RPMI8226 (cell line): ENCODE measurements around the gene AFF4.

Source experiments
- DNase-seq: peaks from one replicate; pipeline ENCODE4 v3.0.0-alpha.2; 2015

The AFF4 gene

GRCh38 chr5:132853790-132854189 lies 109.6 kb downstream of the AFF4 start:
- DNase-seq, result no peak

GRCh38 chr5:132853323-132853722 lies 110.1 kb downstream of the AFF4 start:
- no peak for DNase-seq

- no peak for DNase-seq
These were observed 113.4 kb downstream of the AFF4 start for GRCh38 chr5:132850066-132850465.

- no peak for DNase-seq
These were observed 114.1 kb downstream of the AFF4 start for GRCh38 chr5:132849347-132849746.

GRCh38 chr5:132848270-132848669 lies 115.2 kb downstream of the AFF4 start:
- no peak for DNase-seq

GRCh38 chr5:132841305-132841704 lies 122.1 kb downstream of the AFF4 start:
- DNase-seq, result no peak

- DNase-seq, result no peak
These were observed 122.5 kb downstream of the AFF4 start for GRCh38 chr5:132840896-132841295.

GRCh38 chr5:132840313-132840712 lies 123.1 kb downstream of the AFF4 start:
- no peak for DNase-seq

- no peak for DNase-seq
These were observed 123.8 kb downstream of the AFF4 start for GRCh38 chr5:132839426-132840301.

GRCh38 chr5:132838516-132839282 lies 124.7 kb downstream of the AFF4 start:
- DNase-seq, result no peak

GRCh38 chr5:132837868-132838267 lies 125.6 kb downstream of the AFF4 start:
- no peak for DNase-seq

- no peak for DNase-seq
These were observed 126.6 kb downstream of the AFF4 start for GRCh38 chr5:132836852-132837251.

GRCh38 chr5:132834057-132834456 lies 129.4 kb downstream of the AFF4 start:
- DNase-seq, result no peak

GRCh38 chr5:132832612-132833011 lies 130.8 kb downstream of the AFF4 start:
- DNase-seq, result no peak

- no peak for DNase-seq
These were observed 132.2 kb downstream of the AFF4 start for GRCh38 chr5:132831095-132831860.

- peak; percentile 65 for DNase-seq
These were observed 132.9 kb downstream of the AFF4 start, which contains the start of gene SHROOM1 for GRCh38 chr5:132830436-132831094. Gene SHROOM1 (minus strand): TSS chr5:132830647. CDS start chr5:132826140, 4,507 bp downstream.

- DNase-seq, result peak; percentile 85
These were observed 133.5 kb downstream of the AFF4 start for GRCh38 chr5:132829742-132830435.

GRCh38 chr5:132828846-132829494 lies 134.5 kb downstream of the AFF4 start:
- DNase-seq, result no peak

GRCh38 chr5:132827943-132828673 lies 135.3 kb downstream of the AFF4 start:
- no peak for DNase-seq

GRCh38 chr5:132826424-132827082 lies 136.9 kb downstream of the AFF4 start:
- DNase-seq, result no peak
